SK-N-SH (cell line): ENCODE data around the gene CARMIL3.

Experiments used
- CHD2 ChIP-seq: fragments of 150-350 bp; IDR thresholded peaks from 2 replicates; pipeline ENCODE4 v1.6.1; 2018; ENCODE audit warnings: low read length; ENCODE audit not compliant: partially characterized antibody
- CTCF ChIP-seq: fragments of 200-600 bp; sonication (generic); IDR thresholded peaks from 2 replicates; pipeline ENCODE4 v1.6.1; 2017; ENCODE audit warnings: antibody characterized with exemption, mild to moderate bottlenecking, moderate library complexity
- EP300 ChIP-seq, 2 experiments: IDR thresholded peaks; 2 replicates each; pipeline versions ENCODE4 v1.4.0 to v1.6.1; 2012; ENCODE audit warnings: borderline replicate concordance in 1 of 2, low read depth in 1 of 2, low read length in 1 of 2
- EZH2phosphoT487 ChIP-seq: fragments of 200-600 bp; sonication (generic); IDR thresholded peaks from 2 replicates; pipeline ENCODE4 v1.6.1; 2017; ENCODE audit warnings: low read depth, mixed run types, mild to moderate bottlenecking, antibody characterized with exemption, moderate library complexity, borderline replicate concordance
- JUND ChIP-seq: IDR thresholded peaks from 2 replicates; pipeline ENCODE4 v1.4.0; 2012
- MAX ChIP-seq: IDR thresholded peaks from 2 replicates; pipeline ENCODE4 v1.4.0; 2012; ENCODE audit warnings: low read depth
- POLR2AphosphoS5 ChIP-seq: IDR thresholded peaks from 2 replicates; pipeline ENCODE4 v1.6.1; 2012; ENCODE audit warnings: low read depth, low read length
- RAD21 ChIP-seq: IDR thresholded peaks from 2 replicates; pipeline ENCODE4 v1.6.1; 2012; ENCODE audit warnings: mild to moderate bottlenecking, low read length
- REST ChIP-seq: IDR thresholded peaks from 2 replicates; pipeline ENCODE4 v1.6.1; 2012; ENCODE audit warnings: mild to moderate bottlenecking, low read depth, low read length, moderate library complexity
- USF1 ChIP-seq: IDR thresholded peaks from 2 replicates; pipeline ENCODE4 v1.4.0; 2012; ENCODE audit warnings: low read depth, borderline replicate concordance
- YY1 ChIP-seq: IDR thresholded peaks from 2 replicates; pipeline ENCODE4 v1.4.0; 2012; ENCODE audit warnings: low read depth, mild to moderate bottlenecking

GRCh38 chr14:24058951-24059475, 7.2 kb downstream of the CARMIL3 start:
- TF ChIP-seq RAD21 (no peak), CTCF (no peak), REST (no peak), EP300 (IDR thresholded peaks at IDR 0.05; ENCODE audit: borderline replicate concordance in 1 of 2, low read depth in 1 of 2, low read length in 1 of 2) (no peak), USF1 (no peak), POLR2AphosphoS5 (no peak), CHD2 (no peak), EZH2phosphoT487 (no peak), MAX (no peak), JUND (no peak), YY1 (no peak)
